Fibroblast of pulmonary artery (primary cell): ENCODE data around the gene TMEM200B.
"Not testable (repeated sequence)": the region's sequence is repeated elsewhere in the genome, so short reads cannot be mapped to it uniquely, and the experiment has no call there.

Experiments used
- DNase-seq: peaks from one replicate; pipeline ENCODE4 v3.0.0-alpha.2; 2010; ENCODE audit warnings: low read depth
- H3K4me3 ChIP-seq: replicated peaks from 2 replicates; pipeline ENCODE4 v1.5.1; 2011; ENCODE audit warnings: low read depth, mild to moderate bottlenecking, control low read depth, low read length, moderate library complexity
- TF ChIP-seq, protein P1 (sequence below): IDR thresholded peaks from 2 replicates; pipeline ENCODE4 v1.5.1; 2011; ENCODE audit warnings: mild to moderate bottlenecking, control low read depth, low read length, inconsistent platforms; ENCODE audit errors: missing control alignments

Gene TMEM200B

DNA sequence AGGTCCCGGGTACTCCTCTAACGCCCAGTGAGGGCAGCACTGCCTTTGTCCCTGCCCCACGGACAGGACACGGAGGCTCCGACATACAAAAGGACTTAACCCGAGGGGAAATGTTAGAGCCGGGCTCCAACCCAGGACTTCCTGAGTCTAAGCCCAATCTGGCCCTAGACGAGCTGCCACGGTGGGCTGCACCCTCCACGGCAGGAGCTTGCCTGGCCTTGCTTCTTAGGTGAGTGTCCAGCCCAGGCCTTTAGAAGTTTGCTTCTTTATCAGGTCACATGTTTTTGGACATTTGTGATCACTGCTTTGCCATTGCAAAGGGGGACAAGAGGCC lies 11.0 kb upstream of the TMEM200B start:
- TF ChIP-seq, protein P1, sequence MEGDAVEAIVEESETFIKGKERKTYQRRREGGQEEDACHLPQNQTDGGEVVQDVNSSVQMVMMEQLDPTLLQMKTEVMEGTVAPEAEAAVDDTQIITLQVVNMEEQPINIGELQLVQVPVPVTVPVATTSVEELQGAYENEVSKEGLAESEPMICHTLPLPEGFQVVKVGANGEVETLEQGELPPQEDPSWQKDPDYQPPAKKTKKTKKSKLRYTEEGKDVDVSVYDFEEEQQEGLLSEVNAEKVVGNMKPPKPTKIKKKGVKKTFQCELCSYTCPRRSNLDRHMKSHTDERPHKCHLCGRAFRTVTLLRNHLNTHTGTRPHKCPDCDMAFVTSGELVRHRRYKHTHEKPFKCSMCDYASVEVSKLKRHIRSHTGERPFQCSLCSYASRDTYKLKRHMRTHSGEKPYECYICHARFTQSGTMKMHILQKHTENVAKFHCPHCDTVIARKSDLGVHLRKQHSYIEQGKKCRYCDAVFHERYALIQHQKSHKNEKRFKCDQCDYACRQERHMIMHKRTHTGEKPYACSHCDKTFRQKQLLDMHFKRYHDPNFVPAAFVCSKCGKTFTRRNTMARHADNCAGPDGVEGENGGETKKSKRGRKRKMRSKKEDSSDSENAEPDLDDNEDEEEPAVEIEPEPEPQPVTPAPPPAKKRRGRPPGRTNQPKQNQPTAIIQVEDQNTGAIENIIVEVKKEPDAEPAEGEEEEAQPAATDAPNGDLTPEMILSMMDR = no peak
- DNase-seq = no peak
- no peak overlapping the region for H3K4me3 ChIP-seq

DNA sequence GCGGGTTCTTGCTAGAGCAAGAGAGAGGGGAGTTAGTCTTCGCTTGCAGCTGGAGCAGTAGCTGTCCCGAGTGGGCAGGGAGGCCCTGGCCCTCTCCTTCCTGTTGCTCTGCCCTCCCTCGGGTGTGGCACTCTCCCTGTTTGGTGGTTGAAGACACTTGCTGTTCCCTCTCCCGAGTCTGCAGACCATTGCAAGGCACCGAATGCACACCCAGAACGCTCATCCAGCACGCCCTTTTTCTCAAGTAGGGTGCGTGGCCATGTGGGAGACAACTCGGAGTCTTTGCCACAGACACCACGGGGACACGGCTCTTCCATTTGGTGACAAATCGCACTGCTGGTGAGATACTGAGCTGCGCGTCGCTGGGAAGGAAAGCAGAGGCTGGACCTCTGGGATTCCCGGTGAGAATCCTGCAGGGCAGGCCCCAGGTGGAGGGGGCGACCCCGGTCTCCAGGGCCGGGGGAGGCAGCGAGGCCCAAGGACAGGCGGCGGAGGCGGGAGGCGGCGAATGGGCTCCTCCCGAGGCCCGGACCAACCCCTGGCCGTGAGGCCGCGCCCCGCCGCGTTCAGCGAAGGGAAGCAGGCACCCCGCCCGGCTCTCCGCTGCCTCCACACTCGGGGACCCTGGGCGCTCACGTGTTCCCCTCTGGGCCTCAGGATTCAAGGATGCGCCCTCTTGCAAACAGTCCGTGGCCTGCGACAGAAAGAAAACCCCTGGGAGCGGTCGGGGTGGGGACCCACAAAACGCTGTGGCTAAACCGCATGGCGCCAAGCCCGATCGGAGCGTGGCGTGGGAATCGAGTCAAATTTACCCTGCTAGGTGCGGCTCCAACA lies 10.4 kb upstream of the TMEM200B start:
- no peak overlapping the region for H3K4me3 ChIP-seq
- TF ChIP-seq, protein P1 = no peak
- no peak for DNase-seq

DNA sequence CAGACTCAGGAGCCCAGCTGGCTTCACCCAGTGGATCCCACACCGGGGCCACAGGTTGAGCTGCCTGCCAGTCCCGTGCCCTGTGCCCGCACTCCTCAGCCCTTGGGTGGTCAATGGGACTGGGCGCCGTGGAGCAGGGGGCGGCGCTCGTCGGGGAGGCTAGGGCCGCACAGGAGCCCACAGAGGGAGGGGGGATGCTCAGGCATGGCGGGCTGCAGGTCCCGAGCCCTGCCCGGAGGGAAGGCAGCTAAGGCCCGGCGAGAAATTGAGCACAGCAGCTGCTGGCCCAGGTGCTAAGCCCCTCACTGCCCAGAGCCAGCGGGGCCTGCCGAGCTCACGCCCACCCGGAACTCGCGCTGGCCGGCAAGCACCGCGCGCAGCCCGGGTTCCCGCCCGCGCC lies 7.4 kb upstream of the TMEM200B start:
- not testable (repeated sequence) for DNase-seq, H3K4me3 ChIP-seq

DNA sequence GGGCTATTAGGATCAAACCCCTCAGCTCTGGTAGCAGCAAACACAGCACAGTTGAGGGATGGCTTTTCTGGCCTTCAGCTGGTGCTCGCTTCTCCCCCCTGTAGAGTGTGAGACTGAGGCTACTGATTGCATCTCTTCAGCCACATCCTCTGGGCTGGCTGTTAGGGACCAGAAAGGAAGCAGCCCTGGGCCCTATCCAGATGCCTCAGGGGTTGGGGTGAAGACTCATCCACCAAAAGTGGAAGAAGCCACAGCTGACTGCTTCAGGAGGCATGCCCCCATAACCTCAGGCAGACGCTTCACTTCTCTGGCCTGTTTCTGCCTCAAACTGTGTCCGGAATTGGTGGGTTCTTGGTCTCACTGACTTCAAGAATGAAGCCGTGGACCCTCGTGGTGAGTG lies 6.2 kb upstream of the TMEM200B start:
- TF ChIP-seq, protein P1 = no peak
- no peak for DNase-seq
- no peak overlapping the region for H3K4me3 ChIP-seq

DNA sequence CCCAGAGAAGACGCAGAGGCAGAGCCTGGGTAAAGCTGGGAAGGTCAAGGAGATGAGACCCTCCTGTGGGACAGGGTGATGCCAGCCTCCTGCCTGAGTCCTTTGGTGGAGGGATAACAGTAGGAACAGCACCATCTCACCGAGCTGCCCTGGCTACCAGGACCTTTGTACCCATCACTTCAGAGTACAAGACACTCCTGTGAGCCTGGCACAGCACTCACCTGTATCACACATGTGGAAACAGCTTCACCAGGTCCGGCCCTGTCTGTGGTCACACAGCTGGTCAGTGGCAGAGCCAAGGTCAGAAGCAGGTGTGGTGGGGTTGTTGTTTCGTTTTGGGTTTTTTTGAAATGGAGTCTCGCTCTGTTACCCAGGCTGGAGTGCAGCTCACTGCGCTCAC lies 5.0 kb upstream of the TMEM200B start:
- TF ChIP-seq, protein P1 = no peak
- DNase-seq = no peak
- H3K4me3 ChIP-seq = no peak overlapping the region

DNA sequence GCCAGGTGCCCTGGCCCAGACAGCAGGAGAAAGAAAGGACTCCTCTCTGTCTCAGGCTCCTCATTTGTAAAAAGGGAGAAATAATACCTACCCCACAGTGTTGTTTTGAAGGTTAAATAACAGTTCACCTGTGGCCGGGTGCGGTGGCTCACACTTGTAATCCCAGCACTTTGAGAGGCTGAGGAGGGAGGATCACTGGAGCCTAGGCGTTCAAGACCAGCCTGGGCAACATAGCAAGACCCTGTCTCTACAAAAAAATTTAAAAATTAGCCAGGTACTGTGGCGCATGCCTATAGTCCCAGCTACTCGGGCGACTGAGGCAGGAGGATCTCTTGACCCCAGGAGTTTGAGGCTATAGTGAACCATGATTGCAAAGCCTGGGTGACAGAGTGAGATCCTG lies 2.5 kb upstream of the TMEM200B start:
- H3K4me3 ChIP-seq = no peak overlapping the region
- TF ChIP-seq, protein P1 = no peak
- no peak for DNase-seq

DNA sequence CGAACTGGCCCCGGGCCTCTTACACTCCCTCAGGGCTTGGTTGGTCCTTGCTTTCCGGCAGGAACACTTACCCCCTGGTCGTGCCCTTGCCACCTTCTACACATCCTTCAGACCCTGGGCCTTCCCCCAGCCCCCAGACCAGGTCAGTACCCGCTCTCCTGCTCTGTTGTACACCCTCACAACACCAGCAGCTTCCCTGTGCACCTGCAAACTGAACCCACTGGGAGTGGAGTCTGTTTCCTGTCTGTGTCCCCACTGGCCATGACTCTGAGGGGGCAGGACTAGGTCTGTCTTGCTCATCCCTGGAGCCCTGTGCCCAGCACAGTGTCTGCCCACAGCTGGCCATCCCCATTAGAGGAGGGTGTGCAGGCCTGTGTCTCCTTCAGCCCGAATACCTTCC lies 2.1 kb upstream of the TMEM200B start:
- TF ChIP-seq, protein P1 = no peak
- H3K4me3 ChIP-seq = no peak overlapping the region
- DNase-seq = no peak
